ENCODE results near the gene DNAJC27.

Gene DNAJC27

DNA sequence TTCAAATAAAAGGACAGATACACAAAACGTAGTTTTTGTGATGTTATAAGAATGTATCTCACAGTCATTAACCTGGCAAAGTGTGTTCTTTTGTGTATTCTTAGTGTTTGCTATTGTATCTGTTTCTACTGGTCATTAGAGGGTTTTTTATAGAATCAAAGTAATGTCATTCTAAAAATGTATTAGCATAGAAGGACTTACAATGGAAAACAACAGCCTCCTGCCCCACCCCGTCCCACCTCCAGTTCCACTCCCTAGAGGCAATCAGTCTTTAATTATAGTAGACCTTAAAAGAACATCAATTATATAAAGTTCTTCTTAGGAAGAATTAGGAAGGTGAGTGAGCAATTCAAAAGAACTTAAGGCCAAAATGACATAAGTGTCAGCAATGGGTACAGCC lies 13.8 kb downstream of the DNAJC27 start:
- no peak overlapping the region for H3K4me3 ChIP-seq (ENCODE audit: control insufficient read depth, low read depth, low read length)
- TF ChIP-seq, protein P1, sequence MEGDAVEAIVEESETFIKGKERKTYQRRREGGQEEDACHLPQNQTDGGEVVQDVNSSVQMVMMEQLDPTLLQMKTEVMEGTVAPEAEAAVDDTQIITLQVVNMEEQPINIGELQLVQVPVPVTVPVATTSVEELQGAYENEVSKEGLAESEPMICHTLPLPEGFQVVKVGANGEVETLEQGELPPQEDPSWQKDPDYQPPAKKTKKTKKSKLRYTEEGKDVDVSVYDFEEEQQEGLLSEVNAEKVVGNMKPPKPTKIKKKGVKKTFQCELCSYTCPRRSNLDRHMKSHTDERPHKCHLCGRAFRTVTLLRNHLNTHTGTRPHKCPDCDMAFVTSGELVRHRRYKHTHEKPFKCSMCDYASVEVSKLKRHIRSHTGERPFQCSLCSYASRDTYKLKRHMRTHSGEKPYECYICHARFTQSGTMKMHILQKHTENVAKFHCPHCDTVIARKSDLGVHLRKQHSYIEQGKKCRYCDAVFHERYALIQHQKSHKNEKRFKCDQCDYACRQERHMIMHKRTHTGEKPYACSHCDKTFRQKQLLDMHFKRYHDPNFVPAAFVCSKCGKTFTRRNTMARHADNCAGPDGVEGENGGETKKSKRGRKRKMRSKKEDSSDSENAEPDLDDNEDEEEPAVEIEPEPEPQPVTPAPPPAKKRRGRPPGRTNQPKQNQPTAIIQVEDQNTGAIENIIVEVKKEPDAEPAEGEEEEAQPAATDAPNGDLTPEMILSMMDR (IDR thresholded peaks at IDR 0.05; ENCODE audit: control insufficient read depth, insufficient read depth, low read depth, low read length, missing control alignments): no peak
- no peak for DNase-seq (ENCODE audit: low read depth)

DNA sequence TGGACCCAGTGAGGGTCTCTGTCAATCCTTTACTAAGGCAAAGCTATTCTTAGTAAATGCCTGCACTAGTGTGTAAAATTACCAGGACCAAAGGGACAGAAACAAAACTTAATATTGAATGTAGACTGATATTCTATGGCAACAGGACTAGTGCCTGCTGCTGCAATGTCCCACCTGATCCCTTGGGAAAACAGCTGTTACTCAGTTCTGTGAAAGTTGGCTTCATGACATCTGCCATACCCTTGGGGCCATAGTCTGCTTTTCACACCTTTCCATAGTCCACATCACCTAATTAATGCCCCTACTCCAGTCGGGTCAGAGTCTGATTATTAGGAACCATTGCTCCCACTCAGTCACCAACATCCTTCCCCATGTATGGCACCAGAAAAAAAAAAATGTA lies 14.5 kb downstream of the DNAJC27 start:
- no peak overlapping the region for H3K4me3 ChIP-seq (ENCODE audit: control insufficient read depth, low read depth, low read length)
- no peak for DNase-seq (ENCODE audit: low read depth)
- TF ChIP-seq, protein P1 (IDR thresholded peaks at IDR 0.05; ENCODE audit: control insufficient read depth, insufficient read depth, low read depth, low read length, missing control alignments): no peak

DNA sequence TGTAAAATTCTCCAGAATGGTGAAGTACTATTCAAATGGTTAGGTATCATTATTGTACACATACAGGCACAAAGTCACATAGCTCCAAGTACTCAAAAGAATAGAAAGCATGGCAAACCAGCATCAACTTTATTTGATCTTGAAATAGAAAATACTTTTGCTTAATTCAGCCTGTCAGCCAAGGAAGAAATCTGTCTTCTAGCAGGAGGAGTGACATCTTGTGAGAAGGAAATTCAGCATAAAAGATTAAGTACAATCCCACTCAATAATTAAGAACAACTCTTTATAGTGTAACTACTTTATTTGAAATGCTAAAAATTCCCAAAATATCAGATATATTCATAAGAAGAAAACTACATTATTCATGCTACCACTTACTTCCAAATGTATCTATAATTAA lies 15.8 kb downstream of the DNAJC27 start:
- no peak for DNase-seq (ENCODE audit: low read depth)
- TF ChIP-seq, protein P1 (IDR thresholded peaks at IDR 0.05; ENCODE audit: control insufficient read depth, insufficient read depth, low read depth, low read length, missing control alignments): no peak
- H3K4me3 ChIP-seq (ENCODE audit: control insufficient read depth, low read depth, low read length): no peak overlapping the region

DNA sequence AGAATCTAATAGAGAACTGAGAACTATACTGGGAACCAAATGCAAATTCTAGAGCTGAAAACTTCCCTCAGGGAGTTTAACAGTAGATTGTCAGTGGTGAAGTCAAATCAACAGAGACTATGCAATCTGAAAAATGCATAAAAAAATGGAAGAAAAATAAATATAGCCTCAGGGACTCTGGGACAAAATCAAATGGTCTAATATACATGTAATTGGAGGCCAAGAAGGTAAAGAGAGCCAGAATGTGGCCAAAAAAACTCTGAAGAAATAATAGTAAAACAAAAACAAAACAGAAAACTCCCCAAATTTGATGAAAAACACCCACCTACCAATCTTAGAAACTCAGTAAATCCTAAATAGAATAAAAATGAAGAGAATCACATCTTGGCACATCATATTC lies 16.5 kb downstream of the DNAJC27 start:
- H3K4me3 ChIP-seq (ENCODE audit: control insufficient read depth, low read depth, low read length): no peak overlapping the region
- no peak for DNase-seq (ENCODE audit: low read depth)
- TF ChIP-seq, protein P1 (IDR thresholded peaks at IDR 0.05; ENCODE audit: control insufficient read depth, insufficient read depth, low read depth, low read length, missing control alignments): no peak

DNA sequence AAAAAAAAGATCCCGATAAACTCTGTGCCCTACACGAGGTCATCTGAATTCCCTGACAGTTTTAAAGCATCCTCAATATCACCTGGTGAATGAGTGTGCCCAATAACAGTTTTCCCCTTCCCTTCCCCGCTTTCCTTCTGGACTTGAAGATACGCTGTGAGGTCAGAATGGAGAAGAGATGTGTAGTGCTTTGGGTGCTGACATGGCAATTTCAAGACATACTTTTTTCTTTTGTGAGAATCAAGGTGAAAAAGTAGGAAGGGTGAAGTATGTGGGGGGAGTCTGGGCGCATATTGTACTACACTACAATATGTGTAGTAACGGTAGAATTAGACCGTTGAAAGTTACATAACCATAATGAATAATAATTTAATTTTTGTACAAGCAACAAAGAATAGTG lies 21.7 kb downstream of the DNAJC27 start:
- H3K4me3 ChIP-seq (ENCODE audit: control insufficient read depth, low read depth, low read length): no peak overlapping the region
- TF ChIP-seq, protein P1 (IDR thresholded peaks at IDR 0.05; ENCODE audit: control insufficient read depth, insufficient read depth, low read depth, low read length, missing control alignments): no peak
- no peak for DNase-seq (ENCODE audit: low read depth)

DNA sequence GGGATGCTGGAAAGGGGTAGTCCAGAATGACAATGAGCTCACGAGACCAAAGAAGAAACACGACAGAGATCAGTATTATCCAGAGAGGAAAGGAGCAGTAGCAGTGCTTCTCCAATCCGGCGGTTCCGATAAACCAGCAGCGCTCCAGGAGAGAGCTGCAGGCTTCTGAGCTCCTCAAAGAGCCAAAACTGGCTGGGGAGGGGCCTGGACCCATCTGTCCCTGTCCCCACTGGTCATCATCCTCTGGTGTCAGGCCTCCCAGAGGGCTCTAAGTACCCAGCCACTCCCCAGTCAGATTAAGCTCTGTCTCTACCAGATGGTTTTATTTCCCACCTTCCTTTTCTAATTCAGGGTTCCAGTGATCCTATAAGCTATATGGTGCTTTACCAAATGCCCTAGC lies 23.2 kb downstream of the DNAJC27 start:
- no peak for DNase-seq (ENCODE audit: low read depth)
- TF ChIP-seq, protein P1 (IDR thresholded peaks at IDR 0.05; ENCODE audit: control insufficient read depth, insufficient read depth, low read depth, low read length, missing control alignments): no peak
- no peak overlapping the region for H3K4me3 ChIP-seq (ENCODE audit: control insufficient read depth, low read depth, low read length)

DNA sequence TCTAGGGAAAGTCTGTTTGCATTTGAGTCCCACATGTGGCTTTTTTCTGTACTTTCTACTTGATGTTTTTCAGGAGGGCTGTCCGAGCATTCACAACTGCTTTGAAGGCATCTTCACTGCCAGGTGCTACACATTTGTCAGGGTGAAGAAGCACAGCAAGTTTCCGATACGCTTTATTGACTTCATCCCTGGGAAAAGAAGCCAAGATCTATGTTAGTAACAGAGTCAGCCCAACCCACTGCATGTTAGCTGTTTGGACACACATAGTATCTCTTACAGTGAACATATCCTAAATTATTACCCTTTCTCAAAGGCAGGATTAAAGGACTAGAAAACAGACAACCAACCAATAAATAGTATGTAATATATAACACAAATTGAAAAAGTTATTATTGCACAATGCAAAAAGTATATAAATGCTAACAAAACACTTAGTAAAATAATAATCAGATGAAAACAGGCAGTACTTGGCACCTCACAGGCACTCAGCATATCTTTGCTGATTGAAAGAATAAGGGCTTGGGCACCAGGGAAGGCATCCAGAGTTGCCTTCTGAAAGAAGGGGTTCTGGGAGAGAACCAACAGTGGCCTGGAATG lies 24.1 kb downstream of the DNAJC27 start:
- no peak for DNase-seq (ENCODE audit: low read depth)
- H3K4me3 ChIP-seq (ENCODE audit: control insufficient read depth, low read depth, low read length): no peak overlapping the region
- TF ChIP-seq, protein P1 (IDR thresholded peaks at IDR 0.05; ENCODE audit: control insufficient read depth, insufficient read depth, low read depth, low read length, missing control alignments): no peak

All from AG09309 (cell line).